ENCODE measurements around the gene UBA6.

- TF ChIP-seq, protein P1, sequence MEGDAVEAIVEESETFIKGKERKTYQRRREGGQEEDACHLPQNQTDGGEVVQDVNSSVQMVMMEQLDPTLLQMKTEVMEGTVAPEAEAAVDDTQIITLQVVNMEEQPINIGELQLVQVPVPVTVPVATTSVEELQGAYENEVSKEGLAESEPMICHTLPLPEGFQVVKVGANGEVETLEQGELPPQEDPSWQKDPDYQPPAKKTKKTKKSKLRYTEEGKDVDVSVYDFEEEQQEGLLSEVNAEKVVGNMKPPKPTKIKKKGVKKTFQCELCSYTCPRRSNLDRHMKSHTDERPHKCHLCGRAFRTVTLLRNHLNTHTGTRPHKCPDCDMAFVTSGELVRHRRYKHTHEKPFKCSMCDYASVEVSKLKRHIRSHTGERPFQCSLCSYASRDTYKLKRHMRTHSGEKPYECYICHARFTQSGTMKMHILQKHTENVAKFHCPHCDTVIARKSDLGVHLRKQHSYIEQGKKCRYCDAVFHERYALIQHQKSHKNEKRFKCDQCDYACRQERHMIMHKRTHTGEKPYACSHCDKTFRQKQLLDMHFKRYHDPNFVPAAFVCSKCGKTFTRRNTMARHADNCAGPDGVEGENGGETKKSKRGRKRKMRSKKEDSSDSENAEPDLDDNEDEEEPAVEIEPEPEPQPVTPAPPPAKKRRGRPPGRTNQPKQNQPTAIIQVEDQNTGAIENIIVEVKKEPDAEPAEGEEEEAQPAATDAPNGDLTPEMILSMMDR (conservative IDR thresholded peaks at IDR 0.05) = no peak
- TF ChIP-seq ZFX (IDR thresholded peaks at IDR 0.05) = no peak
Measured at GRCh38 chr4:67587156-67587555, 113.8 kb downstream of the UBA6 start.

Data from C4-2B (cell line).